Stimulated activated CD8-positive, alpha-beta memory T cell treated with anti-CD3 and anti-CD28 coated beads, Interleukin-7, amount 100 ng/mL, for 48 hours (primary cell): ENCODE results near the gene TCP11L1.
A peak's percentile ranks its signal among the peaks of the same experiment; 100 is the strongest.
"Not testable (repeated sequence)": the region's sequence is repeated elsewhere in the genome, so short reads cannot be mapped to it uniquely, and the experiment has no call there.

Source experiments
- DNase-seq, 2 donors: peaks; one replicate each; pipeline ENCODE4 v3.0.0-alpha.2; 2020; ENCODE audit warnings: low read depth in 1 of 2; ENCODE audit errors: extremely low read depth in 1 of 2

TCP11L1 gene

DNA sequence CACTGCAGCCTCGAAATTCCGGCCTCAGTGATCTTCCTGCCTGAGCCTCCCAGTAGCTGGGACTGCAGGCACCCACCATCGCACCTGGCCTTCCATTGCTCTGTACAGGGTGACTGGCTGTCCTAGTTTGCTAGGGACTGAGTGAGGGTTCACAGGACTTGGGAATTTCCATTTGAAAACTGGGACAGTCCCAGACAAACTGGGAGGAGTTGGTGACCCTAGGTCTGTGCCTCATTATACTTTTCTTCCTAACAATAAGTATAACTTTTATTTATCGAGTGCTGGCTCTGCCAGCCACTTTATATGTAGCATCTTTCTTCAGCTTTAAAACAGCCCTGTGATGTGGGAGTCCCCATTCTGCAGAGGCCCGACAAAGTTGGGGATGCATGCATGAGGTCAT, 25.5 kb downstream of the TCP11L1 start:
- DNase-seq = no peak

- peak; percentile 37 to 49 for DNase-seq
These were observed 26.2 kb downstream of the TCP11L1 start for GRCh38 chr11:33065445-33066178.

- no peak for DNase-seq
These were observed 27.9 kb downstream of the TCP11L1 start for GRCh38 chr11:33067294-33067693.

DNA sequence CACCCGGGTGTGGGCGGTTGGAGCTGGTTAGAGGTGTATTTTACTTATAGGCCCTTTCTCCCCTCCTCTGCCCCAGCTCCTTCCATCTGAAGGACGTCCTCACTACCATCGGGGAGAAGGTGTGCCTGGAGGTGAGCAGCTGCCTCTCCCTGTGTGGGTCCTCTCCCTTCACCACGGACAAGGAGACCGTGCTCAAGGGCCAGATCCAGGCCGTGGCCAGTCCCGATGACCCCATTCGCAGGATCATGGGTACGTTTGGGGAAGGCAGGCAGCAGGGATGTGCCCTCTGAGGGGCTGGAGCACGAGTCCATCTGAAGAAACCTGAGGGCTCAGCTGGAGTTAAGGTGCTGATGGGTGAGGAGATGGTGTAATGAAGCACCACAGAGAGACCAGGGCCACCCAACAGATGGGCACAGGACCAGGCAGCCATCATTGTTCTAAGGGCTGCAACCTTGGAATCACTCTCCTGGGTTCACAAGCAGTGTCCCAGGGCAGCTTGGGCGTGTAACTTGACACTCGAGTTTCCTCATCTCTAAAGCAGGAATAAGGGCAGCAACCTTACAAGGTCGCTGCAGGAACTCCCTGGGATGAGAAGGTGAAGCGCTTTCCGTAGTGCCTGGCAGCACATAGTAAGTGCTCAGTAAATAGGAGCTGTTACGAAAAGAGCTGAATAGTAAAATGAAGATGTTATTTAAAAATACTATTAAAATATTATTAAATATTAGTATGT, 29.4 kb downstream of the TCP11L1 start:
- no peak for DNase-seq

GRCh38 chr11:33072465-33072864, 33.1 kb downstream of the TCP11L1 start:
- DNase-seq = no peak

DNA sequence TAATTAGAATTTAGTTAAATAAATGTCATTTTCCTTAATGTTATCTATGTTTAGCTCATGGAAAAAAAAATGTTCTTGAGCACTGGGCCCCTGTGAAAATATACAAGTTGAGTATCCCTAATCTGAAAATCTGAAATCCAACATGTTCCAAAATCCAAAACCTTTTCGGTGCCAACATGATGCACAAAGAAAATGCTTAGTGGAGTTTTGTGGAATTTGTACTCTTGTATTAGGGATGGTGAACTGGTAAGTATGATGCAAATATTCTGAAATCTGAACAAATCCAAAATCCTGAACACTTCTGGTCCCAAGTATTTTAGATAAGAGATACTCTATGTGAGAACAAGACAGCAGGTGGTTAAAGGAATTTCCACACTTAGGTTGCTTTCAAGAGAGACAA, 44.5 kb downstream of the TCP11L1 start:
- DNase-seq = no peak

DNA sequence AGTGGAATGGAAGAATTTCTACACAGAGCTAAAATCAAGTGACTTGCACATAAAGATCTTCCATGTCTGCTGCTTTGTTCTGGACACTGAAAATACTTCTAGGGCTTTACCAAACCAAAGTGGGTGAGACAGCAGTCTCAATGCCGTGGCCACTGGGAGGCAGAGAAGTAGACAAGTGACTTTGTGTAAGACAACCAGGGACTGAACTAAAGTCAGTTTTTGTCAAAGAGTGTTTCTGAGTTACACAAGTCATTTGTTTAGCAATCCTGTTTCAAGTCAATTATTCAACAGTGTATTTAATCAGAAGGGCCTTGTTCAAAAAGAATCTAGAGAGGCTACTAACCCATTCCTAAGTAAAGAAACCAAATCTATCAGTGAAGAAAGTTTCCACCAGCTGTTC, 46.6 kb downstream of the TCP11L1 start:
- no peak for DNase-seq

- DNase-seq = no peak
These were observed 50.4 kb downstream of the TCP11L1 start for GRCh38 chr11:33089776-33090175.

- no peak for DNase-seq
These were observed 54.8 kb downstream of the TCP11L1 start for GRCh38 chr11:33094157-33094556.

DNA sequence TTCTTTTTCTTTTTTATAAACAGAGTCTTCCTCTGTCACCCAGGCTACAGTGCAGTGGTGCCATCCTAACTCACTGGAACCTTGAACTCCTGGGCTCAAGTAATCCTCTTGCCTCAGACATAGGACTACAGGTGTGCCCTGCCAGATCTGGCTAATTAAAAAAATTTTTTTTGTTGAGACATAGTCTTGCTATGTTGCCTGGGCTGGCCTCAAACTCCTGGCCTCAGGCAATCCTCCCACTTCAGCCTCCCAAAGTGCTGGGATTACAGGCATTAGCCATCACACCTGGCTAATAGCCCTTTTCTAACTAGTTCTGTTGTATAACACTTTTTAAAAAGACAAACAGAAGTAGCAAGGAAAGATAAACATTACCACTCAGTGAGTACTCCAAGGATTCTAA, 64.5 kb downstream of the TCP11L1 start:
- no peak for DNase-seq

DNA sequence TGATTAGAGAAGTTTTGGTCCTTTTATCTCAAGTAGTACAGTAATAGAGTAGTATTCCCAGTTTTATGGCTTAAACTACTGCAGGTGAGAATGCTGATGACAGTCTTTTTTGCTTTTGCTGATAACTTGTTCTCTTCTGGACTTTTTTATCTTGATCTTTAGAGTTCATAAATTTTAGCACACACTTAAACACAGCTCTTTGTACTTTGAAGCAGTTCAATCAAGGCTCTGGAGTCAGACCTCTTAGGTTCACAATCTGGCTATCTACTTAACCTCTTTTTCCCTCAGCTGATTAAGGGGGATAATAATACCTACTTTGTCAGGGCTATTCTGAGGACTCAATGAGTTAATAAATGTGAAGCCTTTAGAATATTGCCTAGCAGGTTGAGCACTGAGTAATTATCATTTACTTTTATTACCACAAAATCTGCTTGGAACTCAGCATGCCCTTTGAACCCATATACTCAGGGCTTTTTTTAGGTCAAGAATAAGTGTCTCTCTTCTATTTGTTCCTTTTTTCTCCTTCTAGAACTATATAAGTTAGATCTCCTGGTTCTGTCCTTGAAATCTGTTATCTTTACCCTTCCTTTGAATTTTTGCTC, 70.0 kb downstream of the TCP11L1 start:
- DNase-seq = no peak

DNA sequence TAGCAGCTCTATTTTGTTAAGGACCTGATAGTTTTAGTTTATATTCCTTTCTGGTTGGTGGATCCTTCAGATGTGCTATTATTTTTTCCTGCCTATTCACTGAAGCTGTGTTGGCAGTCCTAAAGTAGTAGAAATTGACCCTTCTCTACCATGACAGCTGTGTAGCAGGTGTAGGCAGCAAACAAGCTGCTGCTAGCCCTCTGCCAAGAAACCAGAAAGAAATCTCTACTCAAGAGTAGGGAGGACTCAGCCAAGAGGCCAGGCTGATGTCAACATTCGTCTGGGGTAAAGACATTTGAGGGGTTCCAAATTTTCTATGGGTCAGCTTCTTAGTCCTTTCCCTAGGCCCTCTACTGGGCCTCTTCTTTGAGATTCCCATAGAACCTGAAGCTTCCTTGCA, 70.7 kb downstream of the TCP11L1 start:
- DNase-seq = no peak

GRCh38 chr11:33116535-33116934, 77.2 kb downstream of the TCP11L1 start:
- no peak for DNase-seq

DNA sequence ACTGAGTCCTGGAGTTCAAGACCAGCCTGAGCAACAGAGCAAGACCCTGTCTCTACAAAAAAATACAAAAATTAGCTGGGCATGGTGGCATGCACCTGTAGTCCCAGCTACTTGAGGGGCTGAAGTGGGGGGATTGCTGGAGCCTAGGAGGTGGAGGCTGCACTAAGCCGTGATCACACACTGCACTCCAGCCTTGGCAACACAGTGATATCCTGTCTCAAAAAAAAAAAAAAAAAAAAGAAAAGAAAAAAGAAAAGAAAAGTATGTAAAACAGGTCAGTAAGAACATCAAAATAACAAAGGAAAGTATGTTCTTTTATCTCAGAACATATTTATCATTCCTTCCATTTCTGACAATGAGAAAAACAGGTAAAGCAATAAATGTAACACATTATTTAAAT, 83.3 kb downstream of the TCP11L1 start:
- DNase-seq = not testable (repeated sequence)
